Ramos (cell line): Measurements from ENCODE around the gene HIKESHI.

Source experiments
- in situ Hi-C: fragments of 300-500 bp; cut with MboI; formaldehyde crosslinking; loops from one replicate; pipeline ENCODE4 v1.14.3; 2022; ENCODE audit warnings: low sequenced_read_pairs; ENCODE audit not compliant: unreplicated experiment

HIKESHI gene

GRCh38 chr11:86370922-86371594 is 69.0 kb downstream of the HIKESHI start:
- in situ Hi-C loops: no loop called here

DNA sequence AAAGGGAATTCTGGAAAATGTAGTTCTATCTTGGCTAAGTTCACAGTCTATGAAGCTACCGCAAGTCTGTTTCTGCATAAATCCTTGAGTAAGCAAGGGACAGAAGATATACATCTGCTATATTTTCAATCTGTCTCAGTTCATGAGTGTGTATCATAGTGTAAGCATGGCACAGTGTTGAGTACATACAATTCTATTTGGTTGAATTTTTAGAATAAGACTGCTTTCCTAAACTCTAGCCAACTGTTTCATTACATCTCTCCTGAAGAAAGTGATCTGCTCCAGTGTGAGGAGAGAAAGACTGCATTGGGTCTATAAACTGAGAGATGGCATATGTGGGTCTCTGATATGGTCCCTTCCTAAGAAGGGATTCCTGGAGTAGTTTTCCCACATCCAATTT is 70.0 kb downstream of the HIKESHI start:
- in situ Hi-C loops: no loop called here

DNA sequence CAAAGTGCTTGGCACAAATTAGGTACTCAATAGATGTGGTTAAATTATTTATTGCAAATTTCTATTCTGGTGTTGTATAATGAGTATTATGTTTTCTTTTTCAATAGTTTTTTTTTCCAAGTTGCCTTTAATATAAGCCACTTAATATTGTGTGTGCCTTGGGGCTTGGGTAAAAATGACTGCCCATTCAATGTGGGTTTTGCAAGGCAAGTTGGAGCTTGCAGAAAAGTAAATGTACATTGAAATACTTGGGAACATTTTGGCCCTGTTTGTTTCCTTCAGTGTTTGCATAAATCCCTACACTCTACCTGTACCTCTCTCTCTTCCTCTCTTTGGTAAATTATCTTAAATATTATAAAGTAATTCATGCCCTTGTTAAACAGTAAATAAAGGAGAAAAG is 70.5 kb downstream of the HIKESHI start:
- in situ Hi-C loops: no loop called here

DNA sequence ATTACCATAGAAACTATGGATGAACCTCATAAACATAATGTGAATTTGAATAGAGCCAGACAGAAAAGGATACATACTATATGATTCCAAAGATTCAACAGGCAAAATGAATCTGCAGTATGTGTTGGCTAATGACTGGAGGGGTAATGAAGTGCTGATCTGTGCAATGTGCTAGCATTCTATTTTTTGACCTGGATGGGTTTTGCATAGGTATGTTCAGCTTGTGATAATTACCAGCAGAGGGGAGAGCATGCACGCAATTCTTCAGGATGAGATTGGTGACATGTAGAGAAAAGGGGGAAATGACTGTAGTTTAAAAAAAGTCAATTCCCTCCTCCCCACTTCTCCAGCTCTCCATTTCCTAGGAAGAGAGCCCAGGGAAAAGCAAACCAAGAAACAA is 72.0 kb downstream of the HIKESHI start:
- in situ Hi-C loops: no loop called here

- in situ Hi-C loops: no loop called here
These were observed 72.5 kb downstream of the HIKESHI start, which contains the start of gene CCDC81 for GRCh38 chr11:86374586-86374985. Gene CCDC81 (plus strand): TSS chr11:86374887. CDS start chr11:86375164, 277 bp downstream.

GRCh38 chr11:86377972-86378371 is 75.9 kb downstream of the HIKESHI start:
- in situ Hi-C loops: no loop called here

GRCh38 chr11:86380295-86381059 is 78.4 kb downstream of the HIKESHI start:
- in situ Hi-C loops: no loop called here

DNA sequence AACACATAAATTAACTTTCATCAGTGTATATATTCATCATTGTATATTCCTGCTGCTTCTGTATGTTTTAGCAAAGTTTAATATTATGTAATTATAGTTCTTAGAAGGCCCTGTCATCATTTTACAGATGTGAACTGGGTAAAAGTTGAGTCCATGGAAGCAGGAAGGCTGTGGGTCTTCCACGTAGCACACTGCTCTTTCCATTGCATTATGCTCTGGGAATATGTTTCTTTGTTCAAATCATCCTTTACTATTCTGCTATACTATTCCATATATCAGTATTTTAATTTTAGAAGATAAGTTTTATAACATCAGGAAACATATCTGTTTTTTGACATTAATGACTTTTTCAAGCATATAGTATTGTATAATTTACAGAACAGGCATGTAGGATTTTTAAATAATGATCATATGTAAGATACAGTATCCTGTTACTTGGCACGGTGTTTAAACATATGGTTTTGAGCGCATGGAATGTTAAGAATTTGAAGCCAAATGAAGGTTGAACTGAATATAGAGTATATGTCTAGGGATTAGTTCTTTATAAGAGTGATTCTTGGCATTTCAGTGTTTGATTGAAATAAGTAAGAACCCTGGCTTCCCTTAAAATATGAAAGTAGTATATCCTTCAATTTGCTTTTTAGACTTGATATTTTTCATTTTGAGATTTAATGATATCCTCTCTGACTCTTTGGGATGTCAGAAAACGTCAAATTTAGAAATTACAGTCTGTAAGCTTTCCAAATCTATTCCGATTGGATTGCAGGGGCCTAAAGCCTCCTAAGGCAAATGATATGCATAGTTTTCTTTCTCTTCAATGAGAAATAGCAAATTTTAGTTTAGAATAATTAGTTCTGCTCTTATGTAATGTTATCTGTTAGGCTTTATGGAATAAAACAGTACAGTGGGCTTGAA is 81.3 kb downstream of the HIKESHI start:
- in situ Hi-C loops: no loop called here

DNA sequence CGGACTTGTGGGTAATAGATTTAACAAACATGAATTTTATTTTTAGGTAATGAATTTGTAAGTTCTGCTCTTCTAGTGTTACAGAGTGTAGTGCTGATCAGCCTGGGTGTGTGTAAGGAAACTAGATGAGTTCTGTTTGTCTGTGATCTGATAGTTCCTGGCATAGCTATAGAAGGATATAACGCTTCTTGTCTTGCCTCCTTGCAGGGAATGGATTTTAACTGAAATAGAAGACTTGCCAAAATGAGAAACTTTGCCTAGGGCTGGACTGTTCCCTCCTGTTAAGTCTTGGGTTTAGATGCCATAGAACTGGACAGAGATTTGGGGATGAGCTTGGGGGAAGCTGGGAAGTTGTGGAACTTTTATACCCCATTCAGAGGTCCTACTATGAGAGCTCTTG is 84.2 kb downstream of the HIKESHI start:
- in situ Hi-C loops: no loop called here

- in situ Hi-C loops: no loop called here
These were observed 84.7 kb downstream of the HIKESHI start for GRCh38 chr11:86386746-86387145.

GRCh38 chr11:86388198-86388597 is 86.2 kb downstream of the HIKESHI start:
- in situ Hi-C loops: no loop called here

DNA sequence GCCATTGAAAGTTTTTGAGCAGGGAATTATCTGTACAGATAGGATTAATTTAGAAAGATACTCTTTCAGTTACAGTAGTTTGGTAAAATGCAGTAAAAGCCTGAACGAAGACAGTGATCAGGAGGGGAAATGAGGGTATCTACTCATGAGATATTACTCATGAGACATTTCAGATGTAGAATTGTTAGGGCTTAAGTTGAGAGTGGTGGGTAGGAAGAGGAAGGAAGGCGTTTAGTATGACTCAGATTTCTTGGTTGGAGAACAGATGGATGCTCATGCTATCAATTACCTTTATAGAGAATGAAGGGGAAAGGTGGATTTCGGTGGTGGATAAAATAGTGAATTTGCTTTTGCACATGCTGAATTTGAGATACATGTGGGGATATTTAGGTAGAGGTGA is 88.4 kb downstream of the HIKESHI start:
- in situ Hi-C loops: no loop called here

DNA sequence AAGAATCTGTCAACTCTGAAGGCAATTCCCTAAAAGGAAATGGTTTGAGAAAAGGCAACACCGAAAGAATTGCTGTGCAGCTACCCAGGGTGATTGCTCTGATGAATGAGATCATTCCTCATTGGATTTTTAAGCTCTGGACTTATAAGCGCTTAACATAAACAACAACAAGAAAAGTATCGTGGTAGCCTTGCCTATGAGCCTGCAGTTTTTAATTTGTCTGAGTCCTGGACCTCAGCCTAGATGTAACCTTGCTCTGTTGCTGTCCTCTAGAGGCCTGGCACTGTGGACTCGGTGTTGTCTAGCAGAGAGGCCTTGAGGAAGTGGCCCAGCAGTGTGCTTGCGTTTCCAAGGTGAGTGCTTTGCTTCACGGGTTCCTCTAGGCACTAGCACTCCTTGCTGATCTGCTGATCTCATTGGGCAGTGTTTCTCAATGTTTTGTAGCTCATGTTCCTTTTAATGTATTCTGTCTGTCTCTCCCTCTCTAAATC is 93.1 kb downstream of the HIKESHI start:
- in situ Hi-C loops: no loop called here
